Measurements from ENCODE around the gene HCN2. TPM values are rescaled to one million over a fixed set of nuclear protein-coding genes. Genes with fewer than 3 reads are reported as not detected.

HCN2 gene
- total and polyA plus RNA-seq, 2 of the 13 experiments (the other 11 are each of a cell fraction or from before 2014, with no cell fraction given) = 0.01 TPM; not detected in 1

DNA sequence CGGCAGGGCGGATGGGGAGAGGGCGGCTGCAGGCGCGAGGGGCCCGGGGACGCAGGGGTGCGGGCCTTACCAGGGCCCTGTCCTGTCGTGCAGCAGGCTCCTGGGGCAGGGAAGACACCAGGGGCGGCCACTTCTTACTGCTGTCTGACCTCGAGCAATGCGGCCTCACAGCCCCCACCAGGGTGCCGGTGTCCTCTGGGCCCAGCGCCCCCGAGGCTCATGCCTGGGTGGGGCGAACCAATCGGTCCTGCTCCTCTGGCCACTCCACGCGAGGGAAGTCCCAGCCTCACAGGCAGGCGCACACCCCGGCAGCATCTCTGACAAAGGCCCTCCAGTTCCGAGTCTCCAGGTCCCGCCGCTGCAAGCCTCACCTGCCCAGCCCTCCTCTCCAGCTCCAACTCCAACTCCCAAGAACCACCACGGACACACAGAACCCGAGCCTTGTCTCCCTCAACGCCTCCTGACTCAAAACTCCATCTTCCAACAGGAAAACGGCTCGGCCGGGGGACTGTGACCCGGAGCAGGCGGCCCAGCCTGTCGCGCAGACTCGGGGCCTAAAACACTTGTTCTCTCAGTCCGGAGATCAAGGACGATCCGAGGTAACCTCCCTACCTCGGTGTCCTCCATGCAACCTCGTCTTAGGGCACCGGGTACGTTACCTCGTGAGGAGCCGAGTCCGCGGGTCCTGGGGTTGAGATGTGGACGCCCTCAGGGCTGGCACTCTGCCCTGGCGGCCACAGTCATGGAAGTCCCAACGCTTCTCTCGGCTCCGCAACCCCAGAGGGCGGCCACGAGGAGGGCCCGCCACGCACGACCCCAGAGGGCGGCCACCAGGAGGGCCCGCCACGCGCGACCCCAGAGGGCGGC, 56.5 kb downstream of the HCN2 start:
- peaks cover 15 to 31% of the 10 kb centered on the region in 2 experiments; a peak in 4 of 5 replicates for H3K36me3 ChIP-seq (replicated peaks in 1 of 2; ENCODE audit: control insufficient read depth in 1 of 2, insufficient read depth in 2 of 2, low read length in 2 of 2)
- no peak overlapping the region for H3K9ac ChIP-seq (ENCODE audit: insufficient read depth, low read depth, low read length)
- no peaks in the 10 kb centered on the region for H3K79me2 ChIP-seq (ENCODE audit: insufficient read depth, low read length)
- no peak overlapping the region for H3K27ac ChIP-seq (ENCODE audit: extremely low read length, insufficient read depth, low read length)
- no peak for DNase-seq (ENCODE audit: low spot score)
- H3K4me3 ChIP-seq (replicated peaks in 1 of 3; ENCODE audit: insufficient read depth in 1 of 3, low read depth in 2 of 3, low read length in 3 of 3) = no peak overlapping the region
- WGBS (ENCODE audit: low lambda C conversion rate) = 95% methylated on average over 14 of the region's 62 CpGs
- no TSS peak for BruUV-seq (replicated peaks)
- no peak for TF ChIP-seq ELF1 (CRISPR knock-in tag; IDR thresholded peaks at IDR 0.05)
- TF ChIP-seq ZNF569 (CRISPR knock-in tag; IDR thresholded peaks at IDR 0.05; ENCODE audit: borderline replicate concordance) = no peak
- TF ChIP-seq KDM2A (CRISPR knock-in tag; IDR thresholded peaks at IDR 0.05; ENCODE audit: borderline replicate concordance, low read depth) = 0 out of 2 replicates have a peak, but pooled peaks have one; percentile 25
- no peak for TF ChIP-seq GATAD2A (CRISPR knock-in tag; IDR thresholded peaks at IDR 0.05)
- TF ChIP-seq HHEX (CRISPR knock-in tag; IDR thresholded peaks at IDR 0.05) = no peak
- no peak for TF ChIP-seq XBP1 (CRISPR knock-in tag; IDR thresholded peaks at IDR 0.05)
- no peak for TF ChIP-seq ZNF251 (CRISPR knock-in tag; IDR thresholded peaks at IDR 0.05)
- TF ChIP-seq FOXP4 (CRISPR knock-in tag; IDR thresholded peaks at IDR 0.05) = no peak
- TF ChIP-seq ZBTB33 (CRISPR knock-in tag; IDR thresholded peaks at IDR 0.05) = peak; percentile 21; the same call in 1 of the 2 replicates
- TF ChIP-seq ZNF788 (CRISPR knock-in tag; IDR thresholded peaks at IDR 0.05; ENCODE audit: borderline replicate concordance) = no peak
- TF ChIP-seq ZFX (CRISPR knock-in tag; IDR thresholded peaks at IDR 0.05; ENCODE audit: low read depth) = peak; percentile 19; the same call in 1 of the 2 replicates
- TF ChIP-seq, protein P1, sequence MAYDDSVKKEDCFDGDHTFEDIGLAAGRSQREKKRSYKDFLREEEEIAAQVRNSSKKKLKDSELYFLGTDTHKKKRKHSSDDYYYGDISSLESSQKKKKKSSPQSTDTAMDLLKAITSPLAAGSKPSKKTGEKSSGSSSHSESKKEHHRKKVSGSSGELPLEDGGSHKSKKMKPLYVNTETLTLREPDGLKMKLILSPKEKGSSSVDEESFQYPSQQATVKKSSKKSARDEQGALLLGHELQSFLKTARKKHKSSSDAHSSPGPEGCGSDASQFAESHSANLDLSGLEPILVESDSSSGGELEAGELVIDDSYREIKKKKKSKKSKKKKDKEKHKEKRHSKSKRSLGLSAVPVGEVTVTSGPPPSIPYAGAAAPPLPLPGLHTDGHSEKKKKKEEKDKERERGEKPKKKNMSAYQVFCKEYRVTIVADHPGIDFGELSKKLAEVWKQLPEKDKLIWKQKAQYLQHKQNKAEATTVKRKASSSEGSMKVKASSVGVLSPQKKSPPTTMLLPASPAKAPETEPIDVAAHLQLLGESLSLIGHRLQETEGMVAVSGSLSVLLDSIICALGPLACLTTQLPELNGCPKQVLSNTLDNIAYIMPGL (CRISPR knock-in tag; IDR thresholded peaks at IDR 0.05; ENCODE audit: borderline replicate concordance in 1 of 2, low read depth in 1 of 2) = no peak
- TF ChIP-seq POLR2AphosphoS5 (IDR thresholded peaks at IDR 0.05; ENCODE audit: low read depth, low read length) = 0 out of 2 replicates have a peak, but pooled peaks have one; percentile 9
- H3K9me3 ChIP-seq (ENCODE audit: low read length) = no peaks in the 10 kb centered on the region
- no peaks in the 10 kb centered on the region for H3K27me3 ChIP-seq (ENCODE audit: control insufficient read depth in 1 of 2, insufficient read depth in 2 of 2, low read length in 2 of 2)
- ChIA-PET CTCF (ENCODE audit: low intra/inter-chr PET ratio, low total read pairs) (no interaction called here), POLR2A (no interaction called here)
- peaks cover 4% of the 10 kb centered on the region; the same call in 1 of the 2 replicates for H4K20me1 ChIP-seq (ENCODE audit: insufficient read depth, low read length)
- no peak for ATAC-seq
- no peak overlapping the region for H3K4me2 ChIP-seq (ENCODE audit: low read depth, low read length)
- intact Hi-C loops (cut with micrococcal nuclease; ENCODE audit: unreplicated experiment) (no loop called here), in situ Hi-C loops (cut with HindIII; ENCODE audit: extremely low pct_ligation_motif_present, low pct_unique_long_range_greater_than_20kb) (no loop called here)
- H3K4me1 ChIP-seq (ENCODE audit: insufficient read depth, low read length) = no peaks in the 10 kb centered on the region
- no peak overlapping the region for H2AFZ ChIP-seq (ENCODE audit: low read length)
- no peak for FAIRE-seq

Data from HepG2 (cell line).